K562 (cell line): ENCODE measurements around the gene TSPAN1. TPM values are rescaled to one million over a fixed set of nuclear protein-coding genes. Genes with fewer than 3 reads are reported as not detected.

ENCODE experiments used
- ATF3 ChIP-seq, 2 experiments: fragments of 450-650 bp in 1 of 2; sonication (generic) in 1 of 2; formaldehyde crosslinking in 1 of 2; IDR thresholded peaks in 1 of 2; conservative IDR thresholded peaks in 1 of 2; 2 replicates each; pipeline versions ENCODE4 v1.6.1 to v1.8.1; 2016 to 2023; ENCODE audit warnings: mild to moderate bottlenecking in 2 of 2, moderate library complexity in 2 of 2, inconsistent platforms in 1 of 2, missing genetic modification reagents in 1 of 2
- BRD9 ChIP-seq: fragments of 450-650 bp; IDR thresholded peaks from 2 replicates; pipeline ENCODE4 v1.6.1; 2018; ENCODE audit warnings: low read depth; ENCODE audit not compliant: partially characterized antibody
- HBP1 ChIP-seq: fragments of 450-650 bp; formaldehyde crosslinking; IDR thresholded peaks from 2 replicates; pipeline ENCODE4 v1.4.0; 2022; ENCODE audit warnings: missing genetic modification characterization
- HCFC1 ChIP-seq: IDR thresholded peaks from 2 replicates; pipeline ENCODE4 v1.6.1; 2012; ENCODE audit warnings: low read depth, low read length, improper control_type of control experiment
- HDAC1 ChIP-seq, 2 experiments: fragments of 450-650 bp; IDR thresholded peaks; 2 replicates each; pipeline ENCODE4 v1.6.1; 2016 to 2017; ENCODE audit warnings: inconsistent platforms in 1 of 2, mild to moderate bottlenecking in 1 of 2, moderate library complexity in 1 of 2
- KLF13 ChIP-seq: fragments of 450-650 bp; IDR thresholded peaks from 2 replicates; pipeline ENCODE4 v1.6.1; 2016; ENCODE audit warnings: missing genetic modification characterization, low read depth, mild to moderate bottlenecking, missing compliant biosample characterization, moderate library complexity, borderline replicate concordance
- NR2F6 ChIP-seq: fragments of 450-650 bp; formaldehyde crosslinking; IDR thresholded peaks from 2 replicates; pipeline ENCODE4 v1.4.0; 2020; ENCODE audit warnings: mild to moderate bottlenecking
- POLR3A ChIP-seq: IDR thresholded peaks from 2 replicates; pipeline ENCODE4 v1.6.1; 2011; ENCODE audit warnings: borderline replicate concordance, mild to moderate bottlenecking, moderate library complexity; ENCODE audit not compliant: insufficient read length, insufficient read depth; ENCODE audit errors: extremely low read depth
- TAF15 ChIP-seq: fragments of 200-400 bp; formaldehyde crosslinking; IDR thresholded peaks from 2 replicates; pipeline ENCODE4 v1.6.1; 2017; ENCODE audit warnings: mild to moderate bottlenecking, low read depth, low read length, moderate library complexity
- TAF9B ChIP-seq: fragments of 450-650 bp; IDR thresholded peaks from 2 replicates; pipeline ENCODE4 v1.6.1; 2018; ENCODE audit warnings: mild to moderate bottlenecking; ENCODE audit not compliant: partially characterized antibody
- TCF7 ChIP-seq: sonication (generic); IDR thresholded peaks from 2 replicates; pipeline ENCODE4 v1.6.1; 2016; ENCODE audit warnings: antibody characterized with exemption, borderline replicate concordance
- THRA ChIP-seq: fragments of 450-650 bp; IDR thresholded peaks from 2 replicates; pipeline ENCODE4 v1.6.1; 2017; ENCODE audit warnings: mild to moderate bottlenecking, moderate library complexity
- XRCC4 ChIP-seq: IDR thresholded peaks from one replicate; pipeline ENCODE4 v1.6.1; 2011; ENCODE audit not compliant: insufficient read depth, insufficient read length; ENCODE audit errors: extremely low read depth
- ZBTB33 ChIP-seq: sonication (generic); formaldehyde crosslinking; IDR thresholded peaks from 2 replicates; pipeline ENCODE4 v1.8.1; 2023; ENCODE audit warnings: mild to moderate bottlenecking, missing genetic modification reagents
- ZNF184 ChIP-seq: sonication (generic); formaldehyde crosslinking; IDR thresholded peaks from 2 replicates; pipeline ENCODE4 v1.5.0; 2020; ENCODE audit warnings: missing genetic modification reagents
- ZNF79 ChIP-seq: fragments of 250-450 bp; sonication (Bioruptor Pico); IDR thresholded peaks from 2 replicates; pipeline ENCODE4 v1.4.0; 2020; ENCODE audit warnings: low read depth, mild to moderate bottlenecking, moderate library complexity
- polyA plus RNA-seq, 8 experiments: library from polyadenylated mRNA; depleted of rRNA in 4 of 8; stranded (reverse) in 5 of 8; unstranded in 3 of 8; fragments of >200 nt; fragmentation: Nextera tagmentation in 2 of 8; fragmentation: Illumina TruSeq in 1 of 8; extraction: Ambion mirVana in 2 of 8; extraction: Trizol in 1 of 8; gene quantifications; 2 replicates each; pipeline versions ENCODE4 v1.2.1 to v1.2.3, GENCODE V29; 2011 to 2014; ENCODE audit warnings: inconsistent platforms in 1 of 8, missing spikeins in 1 of 8
- total RNA-seq, 7 experiments: library from RNA; depleted of rRNA in 6 of 7; stranded (reverse); fragments of >200 nt in 6 of 7; fragmentation: Illumina TruSeq in 2 of 7; extraction: Trizol in 2 of 7; gene quantifications; 2 replicates each; pipeline versions ENCODE4 v1.2.1 to v1.2.3, GENCODE V29; 2011 to 2021; ENCODE audit warnings: low replicate concordance in 1 of 7

The TSPAN1 gene
- total and polyA plus RNA-seq, 9 of the 15 experiments (the other 6 are each of a cell fraction or from before 2014, with no cell fraction given) = 0.58 TPM; not detected in 8

- TF ChIP-seq THRA (no peak), HDAC1 (IDR thresholded peaks at IDR 0.05) (peak in 1 of 2 experiments; percentile 59; a peak in 1 of 4 replicates), HCFC1 (no peak), ZBTB33 (CRISPR knock-in tag) (no peak), TCF7 (no peak), NR2F6 (CRISPR knock-in tag) (no peak), TAF9B (no peak), ZNF79 (no peak), KLF13 (tag) (no peak), BRD9 (no peak), TAF15 (no peak), ATF3 (IDR thresholded peaks at IDR 0.05) (no peak), ATF3 (CRISPR knock-in tag; conservative IDR thresholded peaks at IDR 0.05) (no peak), POLR3A (no peak), ZNF184 (CRISPR knock-in tag) (no peak), HBP1 (0 out of 2 replicates have a peak, but pooled peaks have one; percentile 50), XRCC4 (no peak)
Observed at GRCh38 chr1:46159516-46159915, 15.4 kb upstream of the TSPAN1 start (continued).
